HEK293T (cell line): ENCODE measurements around the gene PRDM12.

Source experiments
- ARNT ChIP-seq: fragments of 450-650 bp; IDR thresholded peaks from 2 replicates; pipeline ENCODE4 v1.6.1; 2017; ENCODE audit warnings: mild to moderate bottlenecking
- CTBP1 ChIP-seq: fragments of 450-650 bp; IDR thresholded peaks from 2 replicates; pipeline ENCODE4 v1.6.1; 2016; ENCODE audit warnings: borderline replicate concordance
- ELF4 ChIP-seq: fragments of 450-650 bp; IDR thresholded peaks from 2 replicates; pipeline ENCODE4 v1.6.1; 2017; ENCODE audit warnings: antibody characterized with exemption
- FOXA1 ChIP-seq: fragments of 450-650 bp; IDR thresholded peaks from 2 replicates; pipeline ENCODE4 v1.6.1; 2016; ENCODE audit warnings: mild to moderate bottlenecking
- FOXK2 ChIP-seq: fragments of 450-650 bp; IDR thresholded peaks from 2 replicates; pipeline ENCODE4 v1.6.1; 2016; ENCODE audit warnings: mild to moderate bottlenecking
- FOXM1 ChIP-seq: fragments of 450-650 bp; IDR thresholded peaks from 2 replicates; pipeline ENCODE4 v1.6.1; 2017; ENCODE audit warnings: mild to moderate bottlenecking, borderline replicate concordance
- HDGF ChIP-seq: fragments of 450-650 bp; IDR thresholded peaks from 2 replicates; pipeline ENCODE4 v1.6.1; 2017; ENCODE audit warnings: antibody characterized with exemption, borderline replicate concordance
- LEF1 ChIP-seq: fragments of 450-650 bp; IDR thresholded peaks from 2 replicates; pipeline ENCODE4 v1.6.1; 2017; ENCODE audit warnings: mild to moderate bottlenecking, borderline replicate concordance
- PKNOX1 ChIP-seq: fragments of 450-650 bp; IDR thresholded peaks from 2 replicates; pipeline ENCODE4 v1.6.1; 2016
- SP1 ChIP-seq: fragments of 450-650 bp; IDR thresholded peaks from 2 replicates; pipeline ENCODE4 v1.6.1; 2017
- SUZ12 ChIP-seq: fragments of 450-650 bp; IDR thresholded peaks from 2 replicates; pipeline ENCODE4 v1.6.1; 2016; ENCODE audit warnings: mild to moderate bottlenecking
- ZNF384 ChIP-seq: fragments of 450-650 bp; IDR thresholded peaks from 2 replicates; pipeline ENCODE4 v1.6.1; 2016

GRCh38 chr9:130640681-130641080 is 23.7 kb upstream of the PRDM12 start:
- TF ChIP-seq ELF4 = no peak
- no peak for TF ChIP-seq FOXM1
- TF ChIP-seq FOXK2 = no peak
- TF ChIP-seq SUZ12 = no peak
- TF ChIP-seq LEF1 = no peak
- TF ChIP-seq ZNF384 = no peak
- TF ChIP-seq SP1 = no peak
- no peak for TF ChIP-seq ARNT
- TF ChIP-seq HDGF = no peak
- TF ChIP-seq PKNOX1 = no peak
- no peak for TF ChIP-seq CTBP1
- no peak for TF ChIP-seq FOXA1
